Activated CD8-positive, alpha-beta T cell treated with anti-CD3 and anti-CD28 coated beads, Interleukin-2, amount 10 ng/mL, durations not matched to agents 7 days and 5 days (primary cell): ENCODE results near the gene DYRK1A. TPM values are rescaled to one million over a fixed set of nuclear protein-coding genes. Genes with fewer than 3 reads are reported as not detected.

Source experiments
- ATAC-seq: fragments of 150-1000 bp; cut with Tn5 transposase; one replicate; pipeline ENCODE4 v1.10.0; 2021; ENCODE audit warnings: moderate library complexity
- CTCF ChIA-PET: fragments of 350-600 bp; sonication (Branson Sonifier 250); formaldehyde crosslinking; loops from one replicate; lab custom pipeline; 2021; ENCODE audit warnings: antibody characterized with exemption; lab: Charles Lee
- POLR2A ChIA-PET: fragments of 350-600 bp; sonication (Branson Sonifier 250); formaldehyde crosslinking; loops from one replicate; lab custom pipeline; 2021; ENCODE audit warnings: antibody characterized with exemption; lab: Charles Lee
- DNase-seq: peaks from one replicate; pipeline ENCODE4 v3.0.0-alpha.2; 2020
- H3K27ac Mint-ChIP-seq: one replicate; pipeline ENCODE4 v1.8.0; 2021; ENCODE audit warnings: mild to moderate bottlenecking, mixed read lengths
- H3K27me3 Mint-ChIP-seq: one replicate; pipeline ENCODE4 v1.8.0; 2021; ENCODE audit warnings: low read depth, mixed read lengths
- H3K36me3 Mint-ChIP-seq: one replicate; pipeline ENCODE4 v1.8.0; 2021; ENCODE audit warnings: low read depth, mixed read lengths
- H3K4me1 Mint-ChIP-seq: one replicate; pipeline ENCODE4 v1.8.0; 2021; ENCODE audit warnings: low read depth, mixed read lengths
- H3K4me3 Mint-ChIP-seq: one replicate; pipeline ENCODE4 v1.8.0; 2021; ENCODE audit warnings: mild to moderate bottlenecking, mixed read lengths
- H3K9me3 Mint-ChIP-seq: one replicate; pipeline ENCODE4 v1.8.0; 2022; ENCODE audit warnings: mixed read lengths; ENCODE audit not compliant: insufficient read depth
- total RNA-seq, 2 experiments: library from RNA; stranded (reverse); gene quantifications; one replicate each; pipeline ENCODE4 v1.2.3, GENCODE V29; 2021

Gene DYRK1A
- total RNA-seq, 2 experiments from 2014 or later = 83.2 to 86.1 TPM

- peaks cover 4% of the 10 kb centered on the region for H3K9me3 Mint-ChIP-seq
- no peak for DNase-seq
- H3K4me1 Mint-ChIP-seq = peaks cover 31% of the 10 kb centered on the region
- ChIA-PET CTCF (no interaction called here), POLR2A (no interaction called here)
- no peaks in the 10 kb centered on the region for H3K36me3 Mint-ChIP-seq
- H3K27ac Mint-ChIP-seq = no peak overlapping the region
- no peak for ATAC-seq
- no peak overlapping the region for H3K4me3 Mint-ChIP-seq
- H3K27me3 Mint-ChIP-seq = peaks cover 2% of the 10 kb centered on the region
Measured at GRCh38 chr21:37560385-37560784, 193.8 kb downstream of the DYRK1A start.

GRCh38 chr21:37561506-37561905 lies 194.9 kb downstream of the DYRK1A start:
- Mint-ChIP-seq H3K27me3 (peaks cover 2% of the 10 kb centered on the region), H3K4me3 (no peak overlapping the region), H3K27ac (no peak overlapping the region), H3K36me3 (no peaks in the 10 kb centered on the region), H3K4me1 (peaks cover 34% of the 10 kb centered on the region), H3K9me3 (peaks cover 4% of the 10 kb centered on the region)
- ChIA-PET POLR2A (no interaction called here), CTCF (no interaction called here)
- DNase-seq (no peak), ATAC-seq (no peak)

- peaks cover 34% of the 10 kb centered on the region for H3K4me1 Mint-ChIP-seq
- CTCF ChIA-PET = interaction anchor here (1.6 to 2.2 kb wide), 2 partner anchors 181 to 395 kb away, joined by 5 to 7 read pairs; no protein-coding TSS in a partner anchor
- H3K4me3 Mint-ChIP-seq = peak overlapping the region; percentile 84
- DNase-seq (no peak), ATAC-seq (no peak)
- POLR2A ChIA-PET = interaction anchor here (2.0 kb wide), 1 partner anchor 295 kb away, joined by 17 read pairs; the partner anchor contains the start of gene VPS26C
- H3K36me3 Mint-ChIP-seq = no peaks in the 10 kb centered on the region
- peak overlapping the region; percentile 98 for H3K27ac Mint-ChIP-seq
- peaks cover 2% of the 10 kb centered on the region for H3K27me3 Mint-ChIP-seq
- peaks cover 4% of the 10 kb centered on the region for H3K9me3 Mint-ChIP-seq
Measured at GRCh38 chr21:37561941-37562919, 195.7 kb downstream of the DYRK1A start.

- peak overlapping the region; percentile 84 for H3K4me3 Mint-ChIP-seq
- H3K4me1 Mint-ChIP-seq = peaks cover 34% of the 10 kb centered on the region
- peaks cover 2% of the 10 kb centered on the region for H3K27me3 Mint-ChIP-seq
- H3K9me3 Mint-ChIP-seq = peaks cover 4% of the 10 kb centered on the region
- ATAC-seq (peak; percentile 4), DNase-seq (no peak)
- no peaks in the 10 kb centered on the region for H3K36me3 Mint-ChIP-seq
- H3K27ac Mint-ChIP-seq = peak overlapping the region; percentile 98
- ChIA-PET CTCF (interaction anchor here (0.8 to 2.2 kb wide), 19 partner anchors 8 to 396 kb away, joined by 3 to 15 read pairs (median 4); no protein-coding TSS in a partner anchor), POLR2A (interaction anchor here (0.6 to 2.0 kb wide), 15 partner anchors 8 to 1620 kb away, joined by 3 to 17 read pairs (median 4); partner anchors contain the start of genes DYRK1A, PSMG1 and VPS26C)
Measured at GRCh38 chr21:37562920-37563640, 196.5 kb downstream of the DYRK1A start.

DNA sequence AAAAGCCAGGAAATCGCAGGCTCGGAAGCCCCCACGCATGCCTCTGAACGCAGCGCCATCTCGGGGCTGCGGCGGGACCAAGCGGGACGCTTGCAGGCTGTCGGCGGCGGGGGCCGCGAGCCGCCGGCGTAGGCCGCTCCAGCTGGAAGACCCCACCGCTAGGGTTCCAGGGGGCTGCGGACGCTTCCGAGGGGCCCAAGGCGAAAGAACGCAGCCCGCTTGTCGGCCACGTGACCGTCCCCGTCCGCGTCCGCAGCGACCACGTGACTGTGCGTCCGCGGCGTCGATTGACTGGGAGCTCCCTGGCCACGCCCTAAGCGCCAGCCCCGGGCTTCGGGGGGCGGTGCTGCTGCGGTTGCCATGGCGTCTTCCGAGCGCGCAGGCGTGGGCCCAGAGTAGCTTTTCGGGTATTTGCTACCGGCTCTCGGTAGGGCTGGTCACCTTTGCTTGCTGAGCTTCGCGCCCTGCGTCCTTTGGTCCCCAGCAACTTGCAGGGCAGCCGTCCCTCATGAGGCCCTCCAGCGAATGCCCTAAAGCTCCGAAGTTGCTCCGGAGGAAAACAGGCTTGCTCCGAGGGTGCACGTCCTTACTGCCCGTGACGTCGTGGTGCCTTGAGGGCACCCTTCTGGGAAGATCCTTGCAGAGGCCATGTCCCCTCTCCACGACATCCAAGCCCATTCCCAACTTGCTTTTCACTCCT lies 197.2 kb downstream of the DYRK1A start:
- CTCF ChIA-PET = interaction anchor here (0.6 to 2.2 kb wide), 29 partner anchors 9 to 397 kb away, joined by 3 to 15 read pairs (median 3); no protein-coding TSS in a partner anchor
- peaks cover 34% of the 10 kb centered on the region for H3K4me1 Mint-ChIP-seq
- peak; percentile 90 for ATAC-seq

DNA sequence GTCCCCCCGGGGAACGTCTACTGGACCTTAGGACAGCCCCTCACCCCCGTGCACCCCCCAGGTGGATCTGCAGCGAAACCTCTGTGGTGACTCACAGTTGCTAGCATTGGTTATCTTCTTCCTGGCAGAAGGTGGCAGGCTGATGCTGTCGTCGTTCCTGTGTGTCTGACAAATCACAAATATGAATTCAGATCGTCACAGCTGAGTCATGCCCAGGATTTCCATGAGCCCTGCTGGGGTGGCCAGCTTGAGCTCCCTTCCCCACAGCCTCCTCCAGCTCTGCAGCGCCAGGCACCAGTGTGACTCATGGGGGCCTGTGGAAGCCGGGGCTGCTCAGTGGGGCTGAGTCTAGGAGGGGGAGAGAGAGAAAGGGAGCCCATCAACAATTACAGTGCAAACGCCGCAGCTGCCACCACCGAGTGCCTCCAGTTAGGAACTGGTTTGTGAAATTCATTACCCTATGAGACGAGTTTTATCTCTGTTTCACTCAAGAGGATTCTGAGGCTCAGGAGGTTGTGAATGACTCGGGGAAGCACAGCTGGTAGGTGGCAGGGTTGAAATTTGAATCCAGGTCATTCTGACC lies 197.9 kb downstream of the DYRK1A start:
- DNase-seq (peak; percentile 88), ATAC-seq (peak; percentile 75)
- Mint-ChIP-seq H3K9me3 (peaks cover 4% of the 10 kb centered on the region), H3K36me3 (no peaks in the 10 kb centered on the region), H3K4me1 (peaks cover 34% of the 10 kb centered on the region), H3K27me3 (no peaks in the 10 kb centered on the region), H3K27ac (peak overlapping the region; percentile 98), H3K4me3 (peak overlapping the region; percentile 84)
- ChIA-PET POLR2A (interaction anchor here (0.6 to 2.0 kb wide), 19 partner anchors 9 to 598 kb away, joined by 3 to 17 read pairs (median 4); partner anchors contain the start of genes DYRK1A, HLCS and VPS26C), CTCF (interaction anchor here (0.6 to 2.2 kb wide), 29 partner anchors 8 to 397 kb away, joined by 3 to 15 read pairs (median 3); no protein-coding TSS in a partner anchor)

More for the DNA sequence above, 197.2 kb downstream of the DYRK1A start:
- DNase-seq = peak; percentile 94
- peak overlapping the region; percentile 84 for H3K4me3 Mint-ChIP-seq
- no peaks in the 10 kb centered on the region for H3K27me3 Mint-ChIP-seq
- POLR2A ChIA-PET = interaction anchor here (0.6 to 2.0 kb wide), 22 partner anchors 8 to 1619 kb away, joined by 3 to 17 read pairs (median 3); partner anchors contain the start of genes DYRK1A, HLCS, PSMG1 and VPS26C
- peaks cover 4% of the 10 kb centered on the region for H3K9me3 Mint-ChIP-seq
- H3K36me3 Mint-ChIP-seq = no peaks in the 10 kb centered on the region
- peak overlapping the region; percentile 98 for H3K27ac Mint-ChIP-seq

- no peak for ATAC-seq
- Mint-ChIP-seq H3K36me3 (no peaks in the 10 kb centered on the region), H3K9me3 (peaks cover 4% of the 10 kb centered on the region), H3K4me3 (peak overlapping the region; percentile 84), H3K4me1 (peaks cover 34% of the 10 kb centered on the region), H3K27me3 (peaks cover 1% of the 10 kb centered on the region), H3K27ac (peak overlapping the region; percentile 98)
- ChIA-PET CTCF (interaction anchor here (0.6 to 2.2 kb wide), 10 partner anchors 8 to 398 kb away, joined by 3 to 15 read pairs (median 6); no protein-coding TSS in a partner anchor), POLR2A (interaction anchor here (0.6 to 1.8 kb wide), 4 partner anchors 53 to 310 kb away, joined by 3 to 9 read pairs (median 3); partner anchors contain the start of genes DYRK1A and VPS26C)
- no peak for DNase-seq
Measured at GRCh38 chr21:37564924-37565529, 198.5 kb downstream of the DYRK1A start.

DNA sequence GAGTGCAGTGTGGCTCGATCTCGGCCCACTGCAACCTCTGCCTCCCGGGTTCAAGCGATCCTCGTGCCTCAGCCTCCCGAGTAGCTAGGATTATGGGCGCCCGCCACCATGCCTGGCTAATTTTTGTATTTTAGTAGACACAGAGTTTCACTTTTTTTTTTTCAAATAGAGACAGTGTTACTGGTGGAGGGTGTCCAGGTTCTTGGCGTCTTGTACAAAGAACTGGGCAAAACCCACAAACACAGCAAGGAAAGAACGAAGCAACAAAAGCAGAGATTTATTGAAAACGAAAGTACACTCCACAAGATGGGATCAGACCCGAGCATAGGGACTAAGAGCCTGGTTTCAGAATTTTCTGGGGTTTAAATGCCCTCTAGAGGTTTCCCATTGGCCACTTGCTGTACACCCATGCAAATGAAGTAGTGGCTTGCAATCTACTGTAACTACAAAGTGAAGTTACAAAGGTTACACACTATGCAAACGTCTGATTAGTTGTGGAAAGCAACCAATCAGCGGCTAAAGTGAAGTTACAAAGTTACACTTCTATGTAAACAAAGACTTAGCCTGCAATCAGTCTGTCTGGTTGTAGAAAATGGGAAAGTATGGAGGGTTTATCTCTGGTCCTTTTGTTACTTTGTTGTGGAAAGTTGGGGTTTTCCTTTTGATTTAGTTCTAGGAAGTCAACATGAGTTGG lies 199.1 kb downstream of the DYRK1A start:
- peaks cover 3% of the 10 kb centered on the region for H3K27me3 Mint-ChIP-seq
- CTCF ChIA-PET = no interaction called here

DNA sequence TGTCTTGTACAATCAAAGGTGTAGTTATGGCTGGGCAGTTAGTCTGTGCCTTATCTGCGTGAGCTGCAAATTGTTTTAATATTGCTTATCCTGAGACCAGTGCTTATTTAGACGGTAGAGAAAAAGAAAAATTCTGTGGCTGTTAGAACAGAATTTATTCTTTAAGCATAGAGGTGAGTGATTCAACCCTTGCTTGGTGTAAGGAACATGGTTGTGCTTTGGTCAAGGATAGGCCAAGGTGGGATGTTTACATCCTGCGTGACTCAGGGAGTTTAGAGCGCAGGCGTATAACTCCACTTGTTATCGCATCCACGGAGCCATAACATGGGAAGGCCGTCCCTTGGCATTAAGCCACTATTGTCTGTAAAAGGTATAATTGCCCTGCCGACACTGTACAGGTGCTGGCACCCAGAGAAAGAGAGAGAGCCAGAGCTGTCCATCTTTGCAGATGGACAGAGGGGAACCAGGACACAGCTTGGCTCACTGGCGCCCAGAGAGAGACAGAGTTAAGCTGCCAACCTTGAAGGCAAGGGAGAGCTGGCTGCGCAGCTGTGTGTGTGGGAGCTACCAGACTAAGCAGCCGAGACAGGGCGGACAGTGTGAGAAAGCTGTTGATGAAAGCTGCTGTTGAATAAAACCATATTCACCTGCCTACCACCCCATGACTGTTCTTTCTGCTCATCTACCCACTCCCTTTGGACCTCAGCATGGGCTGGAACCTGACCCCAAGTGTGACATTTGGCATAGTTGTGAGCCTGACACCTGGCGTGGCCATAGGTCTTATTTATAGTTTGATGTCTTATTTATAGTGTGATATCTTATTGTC lies 200.4 kb downstream of the DYRK1A start:
- no peak for ATAC-seq
- H3K36me3 Mint-ChIP-seq = no peaks in the 10 kb centered on the region
- POLR2A ChIA-PET = no interaction called here
- H3K27me3 Mint-ChIP-seq = peaks cover 3% of the 10 kb centered on the region
- CTCF ChIA-PET = no interaction called here
- no peak for DNase-seq
- peaks cover under 1% of the 10 kb centered on the region for H3K9me3 Mint-ChIP-seq
- H3K4me3 Mint-ChIP-seq = no peak overlapping the region
- peaks cover 33% of the 10 kb centered on the region for H3K4me1 Mint-ChIP-seq
- H3K27ac Mint-ChIP-seq = no peak overlapping the region

More for the DNA sequence above, 199.1 kb downstream of the DYRK1A start:
- Mint-ChIP-seq H3K4me3 (no peak overlapping the region), H3K4me1 (peaks cover 34% of the 10 kb centered on the region), H3K27ac (no peak overlapping the region), H3K36me3 (no peaks in the 10 kb centered on the region), H3K9me3 (peaks cover 4% of the 10 kb centered on the region)
- ATAC-seq (no peak), DNase-seq (no peak)
- POLR2A ChIA-PET = no interaction called here
